GM06990 (cell line): ENCODE results near the gene INHA.

Experiments used
- DNase-seq: peaks from one replicate; pipeline ENCODE4 v3.0.0-alpha.2; 2011; ENCODE audit not compliant: insufficient read length; ENCODE audit errors: extremely low read depth
- H3K27me3 ChIP-seq: replicated peaks from 2 replicates; pipeline ENCODE4 v1.6.0; 2011; ENCODE audit warnings: low read length; ENCODE audit not compliant: control insufficient read depth, insufficient read depth
- H3K36me3 ChIP-seq: 2 replicates; pipeline ENCODE4 v1.5.1; 2011; ENCODE audit warnings: low read length; ENCODE audit not compliant: control insufficient read depth, insufficient read depth
- H3K4me3 ChIP-seq: replicated peaks from 2 replicates; pipeline ENCODE4 v1.5.1; 2011; ENCODE audit warnings: low read depth, mild to moderate bottlenecking, control low read depth, low read length
- CTCF ChIP-seq: IDR thresholded peaks from 2 replicates; pipeline ENCODE4 v1.5.1; 2011; ENCODE audit warnings: low read length, control low read depth, mild to moderate bottlenecking, inconsistent platforms; ENCODE audit not compliant: insufficient read depth, poor library complexity, severe bottlenecking

Gene INHA

GRCh38 chr2:219562049-219563020 lies 9.8 kb upstream of the INHA start:
- no peak for TF ChIP-seq CTCF

GRCh38 chr2:219563271-219563928 lies 8.7 kb upstream of the INHA start:
- Histone ChIP-seq H3K4me3 (no peak overlapping the region), H3K27me3 (peaks cover 1% of the 10 kb centered on the region), H3K36me3 (no peaks in the 10 kb centered on the region)
- no peak for TF ChIP-seq CTCF
- DNase-seq, result no peak

More at GRCh38 chr2:219562049-219563020, 9.8 kb upstream of the INHA start:
- Histone ChIP-seq H3K27me3 (peaks cover 1% of the 10 kb centered on the region), H3K36me3 (no peaks in the 10 kb centered on the region), H3K4me3 (no peak overlapping the region)
- no peak for DNase-seq

GRCh38 chr2:219565130-219566080 lies 6.7 kb upstream of the INHA start:
- Histone ChIP-seq H3K4me3 (no peak overlapping the region), H3K27me3 (peaks cover 1% of the 10 kb centered on the region), H3K36me3 (no peaks in the 10 kb centered on the region)
- TF ChIP-seq CTCF, result no peak
- no peak for DNase-seq

- peaks cover 1% of the 10 kb centered on the region for H3K27me3 ChIP-seq
- TF ChIP-seq CTCF, result no peak
- H3K36me3 ChIP-seq, result no peaks in the 10 kb centered on the region
- H3K4me3 ChIP-seq, result no peak overlapping the region
- no peak for DNase-seq
These were observed 5.5 kb upstream of the INHA start for GRCh38 chr2:219566640-219567039.

- Histone ChIP-seq H3K36me3 (no peaks in the 10 kb centered on the region), H3K4me3 (no peak overlapping the region), H3K27me3 (peaks cover 1% of the 10 kb centered on the region)
- no peak for DNase-seq
- TF ChIP-seq CTCF, result no peak
These were observed 5.0 kb upstream of the INHA start for GRCh38 chr2:219567131-219567530.
